ENCODE results near the gene NSD1.

The NSD1 gene

GRCh38 chr5:177343777-177344176, 210.2 kb downstream of the NSD1 start:
- no peak for TF ChIP-seq GABPA (IDR thresholded peaks at IDR 0.05; ENCODE audit: low read depth)
- TF ChIP-seq SPI1 (IDR thresholded peaks at IDR 0.05; ENCODE audit: borderline replicate concordance, low read depth) = no peak
- DNase-seq (ENCODE audit: low read depth in 1 of 2, low spot score in 1 of 2) = no peak
- H3K27me3 ChIP-seq (ENCODE audit: insufficient read depth, poor library complexity, severe bottlenecking) = no peaks in the 10 kb centered on the region
- no peak overlapping the region for H3K27ac ChIP-seq (replicated peaks)
- H3K4me3 ChIP-seq (replicated peaks; ENCODE audit: insufficient read depth, low read length) = no peak overlapping the region

GRCh38 chr5:177344891-177345290, 211.3 kb downstream of the NSD1 start:
- H3K27me3 ChIP-seq (ENCODE audit: insufficient read depth, poor library complexity, severe bottlenecking) = no peaks in the 10 kb centered on the region
- H3K4me3 ChIP-seq (replicated peaks; ENCODE audit: insufficient read depth, low read length) = no peak overlapping the region
- no peak for DNase-seq (ENCODE audit: low read depth in 1 of 2, low spot score in 1 of 2)
- no peak overlapping the region for H3K27ac ChIP-seq (replicated peaks)
- TF ChIP-seq POLR2AphosphoS5 (IDR thresholded peaks at IDR 0.05; ENCODE audit: low read depth) (no peak), SPI1 (IDR thresholded peaks at IDR 0.05; ENCODE audit: borderline replicate concordance, low read depth) (no peak), CTCF (IDR thresholded peaks at IDR 0.05; ENCODE audit: insufficient read depth, low read length) (no peak), REST (IDR thresholded peaks at IDR 0.05; ENCODE audit: insufficient replicate concordance, low read depth) (no peak), GABPA (IDR thresholded peaks at IDR 0.05; ENCODE audit: low read depth) (no peak)

GRCh38 chr5:177346820-177347219, 213.2 kb downstream of the NSD1 start:
- no peak overlapping the region for H3K4me3 ChIP-seq (replicated peaks; ENCODE audit: insufficient read depth, low read length)
- H3K27ac ChIP-seq (replicated peaks) = no peak overlapping the region
- TF ChIP-seq SPI1 (IDR thresholded peaks at IDR 0.05; ENCODE audit: borderline replicate concordance, low read depth) (no peak), GABPA (IDR thresholded peaks at IDR 0.05; ENCODE audit: low read depth) (no peak), POLR2AphosphoS5 (IDR thresholded peaks at IDR 0.05; ENCODE audit: low read depth) (no peak), REST (IDR thresholded peaks at IDR 0.05; ENCODE audit: insufficient replicate concordance, low read depth) (no peak), CTCF (IDR thresholded peaks at IDR 0.05; ENCODE audit: insufficient read depth, low read length) (no peak)
- H3K27me3 ChIP-seq (ENCODE audit: insufficient read depth, poor library complexity, severe bottlenecking) = no peaks in the 10 kb centered on the region
- DNase-seq (ENCODE audit: low read depth in 1 of 2, low spot score in 1 of 2) = no peak

GRCh38 chr5:177347699-177348098, 214.1 kb downstream of the NSD1 start:
- Histone ChIP-seq H3K27ac (replicated peaks) (no peak overlapping the region), H3K27me3 (ENCODE audit: insufficient read depth, poor library complexity, severe bottlenecking) (no peaks in the 10 kb centered on the region), H3K4me3 (replicated peaks; ENCODE audit: insufficient read depth, low read length) (no peak overlapping the region)
- DNase-seq (ENCODE audit: low read depth in 1 of 2, low spot score in 1 of 2) = no peak
- TF ChIP-seq GABPA (IDR thresholded peaks at IDR 0.05; ENCODE audit: low read depth) = no peak
- no peak for TF ChIP-seq POLR2AphosphoS5 (IDR thresholded peaks at IDR 0.05; ENCODE audit: low read depth)
- no peak for TF ChIP-seq REST (IDR thresholded peaks at IDR 0.05; ENCODE audit: insufficient replicate concordance, low read depth)
- no peak for TF ChIP-seq SPI1 (IDR thresholded peaks at IDR 0.05; ENCODE audit: borderline replicate concordance, low read depth)
- no peak for TF ChIP-seq CTCF (IDR thresholded peaks at IDR 0.05; ENCODE audit: insufficient read depth, low read length)
